GM12891 (cell line): ENCODE data around the gene PRC1.

Experiments used
- POLR2A ChIP-seq: IDR thresholded peaks from 2 replicates; pipeline ENCODE4 v1.6.1; 2011; ENCODE audit warnings: low read depth, low read length, control low read depth
- SPI1 ChIP-seq: IDR thresholded peaks from 2 replicates; pipeline ENCODE4 v1.6.1; 2011; ENCODE audit warnings: low read depth, low read length, control low read depth

GRCh38 chr15:91007266-91007665 is 12.9 kb upstream of the PRC1 start:
- TF ChIP-seq POLR2A (no peak), SPI1 (no peak)
